8988T (cell line): ENCODE measurements around the gene TRIM66.

ENCODE experiments used
- DNase-seq: peaks from one replicate; pipeline ENCODE4 v3.0.0; 2011

Gene TRIM66

GRCh38 chr11:8598506-8598905, 84.0 kb downstream of the TRIM66 start:
- no peak for DNase-seq

- no peak for DNase-seq
Measured at GRCh38 chr11:8597182-8597581, 85.3 kb downstream of the TRIM66 start.

- DNase-seq, result no peak
Measured at GRCh38 chr11:8596504-8597046, 85.9 kb downstream of the TRIM66 start.

GRCh38 chr11:8593935-8594909, 88.2 kb downstream of the TRIM66 start, which contains the start of gene STK33:
TSS of gene STK33 (minus strand) at chr11:8594228. CDS start at chr11:8474905, 119,323 bp downstream.
- DNase-seq, result peak; percentile 76

GRCh38 chr11:8593455-8593854, 89.0 kb downstream of the TRIM66 start:
- DNase-seq, result no peak

- DNase-seq, result no peak
Measured at GRCh38 chr11:8587915-8588314, 94.5 kb downstream of the TRIM66 start.

GRCh38 chr11:8586805-8587204, 95.7 kb downstream of the TRIM66 start:
- no peak for DNase-seq

GRCh38 chr11:8586184-8586583, 96.3 kb downstream of the TRIM66 start:
- DNase-seq, result no peak

GRCh38 chr11:8584511-8584910, 98.0 kb downstream of the TRIM66 start:
- DNase-seq, result no peak

GRCh38 chr11:8584082-8584481, 98.4 kb downstream of the TRIM66 start:
- no peak for DNase-seq

- no peak for DNase-seq
Measured at GRCh38 chr11:8581300-8581699, 101.2 kb downstream of the TRIM66 start.

- DNase-seq, result no peak
Measured at GRCh38 chr11:8577791-8578581, 104.5 kb downstream of the TRIM66 start.

GRCh38 chr11:8574798-8575197, 107.7 kb downstream of the TRIM66 start:
- DNase-seq, result no peak

- no peak for DNase-seq
Measured at GRCh38 chr11:8573777-8574176, 108.7 kb downstream of the TRIM66 start.

- no peak for DNase-seq
Measured at GRCh38 chr11:8567602-8568198, 114.8 kb downstream of the TRIM66 start.

- no peak for DNase-seq
Measured at GRCh38 chr11:8566613-8567210, 115.8 kb downstream of the TRIM66 start.

- no peak for DNase-seq
Measured at GRCh38 chr11:8564526-8564925, 117.9 kb downstream of the TRIM66 start.
